Lower leg skin (tissue), 3 donors: ENCODE data around the gene ZNF74.
"Not testable (repeated sequence)": the region's sequence is repeated elsewhere in the genome, so short reads cannot be mapped to it uniquely, and the experiment has no call there.

Experiments
- CTCF ChIP-seq, 3 donors: fragments of 450-650 bp; IDR thresholded peaks; one replicate each; pipeline ENCODE4 v1.5.1; 2016; ENCODE audit warnings: antibody characterized with exemption in 3 of 3, mild to moderate bottlenecking in 3 of 3, moderate library complexity in 2 of 3
- POLR2A ChIP-seq, 2 donors: fragments of 450-650 bp; IDR thresholded peaks; one replicate each; pipeline ENCODE4 v1.6.1; 2016 to 2017; ENCODE audit warnings: antibody characterized with exemption in 2 of 2, mild to moderate bottlenecking in 1 of 2, moderate library complexity in 1 of 2

GRCh38 chr22:20352536-20352935 is 41.4 kb upstream of the ZNF74 start:
- TF ChIP-seq CTCF, POLR2A (IDR thresholded peaks at IDR 0.05): not testable (repeated sequence)
